Sciatic nerve (tissue), 2 donors: ENCODE data around the gene LYRM4. TPM values are rescaled to one million over a fixed set of nuclear protein-coding genes. Genes with fewer than 3 reads are reported as not detected.

Source experiments
- ATAC-seq: fragments of 200-7000 bp; cut with Tn5 transposase; one replicate; pipeline ENCODE4 v1.9.1; 2020; ENCODE audit warnings: mild to moderate bottlenecking, moderate library complexity
- DNase-seq: peaks from one replicate; pipeline ENCODE4 v3.0.0-alpha.2; 2020; ENCODE audit warnings: low spot score
- intact Hi-C: fragments of 100-400 bp; cut with DNase I; formaldehyde crosslinking; loops from one replicate; pipeline ENCODE4 v1.14.2; 2022
- total RNA-seq: library from RNA; stranded (reverse); fragmentation: NEBNext Ultra II Directional; extraction: Animal tissue kit (Norgen Biotek cat#: 25700); gene quantifications from one replicate; pipeline ENCODE4 v1.2.1, GENCODE V29; 2021
- donor health status: DM: no; HTN: no; CAD: no.
- donor health status: DM: no; HTN: no; CAD: no.

Gene LYRM4
- total RNA-seq, 1 donor from 2014 or later = 21.7 TPM

DNA sequence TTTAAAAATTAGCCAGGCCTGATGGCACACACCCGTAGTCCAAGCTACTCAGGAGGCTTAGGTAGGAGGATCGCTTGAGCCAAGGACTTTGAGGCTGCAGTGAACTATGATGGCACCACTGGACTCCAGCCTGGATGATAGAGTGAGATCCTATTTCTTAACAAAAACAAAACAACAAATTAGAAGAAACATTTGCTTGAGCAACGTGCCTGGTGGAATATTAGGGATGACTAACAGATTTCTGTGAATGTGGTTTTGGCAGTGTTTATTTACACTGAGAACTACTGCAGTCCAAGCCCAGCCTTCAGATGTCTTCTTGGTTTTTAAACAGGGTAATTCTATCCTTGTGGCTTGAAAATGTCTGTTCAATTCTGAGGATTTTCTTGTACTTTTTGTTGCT lies 166.4 kb downstream of the LYRM4 start:
- intact Hi-C loops = no loop called here
- ATAC-seq (peak; percentile 87), DNase-seq (no peak)

DNA sequence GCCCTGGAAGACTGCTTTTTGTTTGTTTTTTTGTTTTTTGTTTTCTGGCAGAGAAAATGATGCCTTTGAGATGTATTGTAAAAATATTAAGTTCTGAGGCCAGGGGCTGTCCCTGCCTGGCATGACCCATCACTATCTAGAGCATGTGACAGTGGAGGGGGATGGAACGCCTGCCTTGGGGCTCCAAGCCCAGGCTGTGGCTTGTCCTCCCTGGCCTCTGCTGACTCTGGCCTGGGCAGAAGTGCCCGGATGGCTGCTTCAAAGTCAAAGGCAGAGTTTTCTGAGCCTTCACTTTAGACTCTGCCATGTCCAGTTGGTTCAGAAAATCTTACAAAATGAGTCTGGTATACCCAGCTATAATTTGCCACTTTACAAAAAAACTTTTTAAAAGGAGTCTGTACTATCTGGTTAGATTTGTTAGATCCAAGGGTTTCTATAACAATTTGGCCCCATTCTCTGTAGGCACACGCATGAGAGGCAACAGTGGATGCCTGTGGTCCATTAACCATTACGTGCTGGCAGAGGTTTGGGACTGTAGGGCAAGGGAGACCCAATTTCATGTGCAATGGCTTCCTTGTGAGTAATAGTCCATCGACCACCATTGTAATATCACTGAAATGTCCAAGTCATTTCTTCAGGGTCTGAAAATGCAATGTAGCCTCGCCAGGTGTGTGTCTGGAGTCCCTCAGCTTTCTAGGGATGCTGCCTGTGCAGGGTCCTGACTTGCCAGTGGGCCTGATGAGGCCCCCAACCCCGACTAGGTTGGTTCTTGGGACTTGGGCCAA lies 167.3 kb downstream of the LYRM4 start:
- ATAC-seq (no peak), DNase-seq (no peak)
- intact Hi-C loops = no loop called here

DNA sequence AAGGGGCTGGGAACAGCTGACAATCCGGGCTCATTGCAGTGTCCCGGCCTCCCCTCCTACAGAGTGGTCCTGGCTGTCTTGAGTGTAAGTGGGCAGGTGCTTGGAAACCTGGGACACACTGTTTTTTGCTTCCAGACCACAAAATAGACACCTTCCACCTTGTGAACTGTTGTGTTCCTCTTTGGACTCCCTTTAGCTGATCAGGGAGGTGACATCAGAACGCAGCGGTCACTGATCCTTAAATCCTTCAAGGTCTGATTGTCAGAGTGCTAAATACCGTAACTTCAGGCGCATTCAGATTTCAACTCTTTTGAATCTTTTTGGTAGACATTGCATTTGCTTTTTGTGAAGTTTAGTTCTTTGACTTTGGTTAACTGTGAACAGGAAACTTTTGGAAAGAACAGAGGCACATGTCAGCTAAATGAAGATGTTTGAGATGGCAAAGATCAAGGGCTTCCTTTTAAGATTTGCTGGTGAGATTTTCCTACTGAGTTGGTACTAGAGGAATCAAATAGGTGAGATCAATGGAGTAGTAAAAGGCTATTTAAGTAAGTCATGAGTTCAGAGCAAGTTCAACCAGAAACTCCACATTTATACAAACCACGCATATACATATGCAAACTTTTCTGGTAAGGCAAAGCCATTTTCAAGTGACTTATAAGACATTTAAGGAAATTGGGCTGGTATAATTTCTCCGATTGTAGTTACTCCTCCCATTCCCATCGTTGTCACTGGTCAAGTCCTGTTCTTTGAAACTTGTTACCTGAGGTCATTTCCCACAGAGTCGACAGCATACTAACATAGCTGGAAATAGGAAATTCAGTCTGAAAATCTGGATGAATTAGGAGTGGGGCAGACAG lies 169.3 kb downstream of the LYRM4 start:
- intact Hi-C loops = no loop called here
- no peak for ATAC-seq

DNA sequence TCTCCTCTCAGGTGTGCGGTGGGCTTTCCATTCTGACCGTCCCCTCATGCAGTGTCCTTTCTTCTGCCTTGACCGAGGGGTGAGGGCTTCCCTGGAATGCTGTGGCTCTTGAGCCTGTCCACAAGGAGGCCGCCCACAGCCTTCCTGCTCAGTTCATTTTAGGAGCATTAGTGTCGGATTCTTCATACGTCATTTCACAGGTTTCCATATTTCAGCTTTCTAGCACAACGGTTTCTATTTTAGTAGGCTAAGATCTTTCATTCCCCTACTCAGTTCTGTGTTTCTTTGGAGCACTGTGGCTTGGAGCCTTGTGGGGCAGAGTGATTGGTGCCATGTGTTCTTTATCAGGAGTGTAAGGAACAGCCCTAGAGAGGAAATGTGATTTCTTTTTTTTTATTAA lies 170.1 kb downstream of the LYRM4 start:
- ATAC-seq = no peak
- DNase-seq = no peak
- intact Hi-C loops = no loop called here

More for the DNA sequence above, 169.3 kb downstream of the LYRM4 start:
- DNase-seq = no peak

DNA sequence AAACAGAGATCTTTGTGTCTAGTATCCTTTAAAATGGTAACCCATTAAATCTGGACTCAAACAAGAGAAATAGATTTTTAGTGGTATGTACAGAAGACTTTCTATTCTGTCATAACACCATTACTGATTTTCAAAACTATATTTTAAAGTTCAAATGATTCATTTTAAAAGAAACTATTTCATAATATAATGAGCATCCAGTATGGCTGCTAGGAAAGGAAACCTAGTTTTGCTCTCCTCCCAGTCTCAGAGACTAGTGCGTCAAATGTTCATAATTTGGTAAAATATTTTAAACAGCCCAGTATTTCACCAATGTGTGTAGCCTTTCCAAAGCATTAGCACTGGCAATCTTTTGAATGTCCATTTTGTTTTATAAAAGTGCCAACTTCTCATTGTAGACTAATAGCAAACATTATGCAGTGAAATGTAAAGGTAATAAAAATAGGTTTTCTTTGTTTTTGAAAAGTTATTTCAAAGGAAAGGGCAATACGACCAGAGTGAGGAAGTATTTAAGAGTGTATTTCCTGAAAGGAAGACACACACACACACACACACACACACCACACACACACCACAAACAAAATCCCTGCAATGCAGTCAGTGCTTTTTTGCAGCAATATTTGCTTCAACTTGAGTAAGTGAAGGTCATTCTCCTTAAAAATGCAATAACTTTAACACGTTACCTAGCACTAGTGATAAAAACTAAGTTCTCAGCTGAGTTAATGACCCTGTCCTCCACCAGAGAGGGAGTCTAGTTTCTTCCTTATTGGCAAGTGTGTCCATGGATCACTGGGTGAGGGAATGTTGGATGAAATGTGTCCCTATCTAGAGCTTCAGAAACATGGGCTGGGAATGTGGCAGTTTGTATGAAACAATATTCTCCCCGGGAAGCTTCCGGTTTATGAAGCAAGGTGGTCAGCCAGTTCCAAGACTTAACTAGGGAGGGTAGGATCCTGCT lies 171.0 kb downstream of the LYRM4 start:
- intact Hi-C loops = no loop called here
- ATAC-seq (no peak), DNase-seq (no peak)

DNA sequence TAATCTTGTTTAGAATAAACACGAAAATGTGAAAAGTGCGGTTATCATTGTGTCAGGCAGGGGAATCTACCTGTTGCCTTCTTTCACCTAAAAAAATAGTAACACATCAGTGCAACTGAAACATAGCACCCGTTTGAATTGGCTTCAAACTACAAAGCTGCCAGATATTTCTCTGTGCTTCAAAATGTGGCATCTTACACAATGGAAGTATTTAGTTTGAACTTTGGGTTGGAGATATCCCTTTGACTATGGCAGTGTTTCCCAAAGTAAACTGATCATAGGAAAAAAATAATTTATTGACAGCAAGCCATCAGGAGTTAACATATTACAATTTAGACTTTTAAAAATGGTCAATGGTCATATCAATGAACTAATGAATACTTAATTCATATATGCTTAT lies 172.0 kb downstream of the LYRM4 start:
- ATAC-seq = no peak
- intact Hi-C loops = no loop called here

DNA sequence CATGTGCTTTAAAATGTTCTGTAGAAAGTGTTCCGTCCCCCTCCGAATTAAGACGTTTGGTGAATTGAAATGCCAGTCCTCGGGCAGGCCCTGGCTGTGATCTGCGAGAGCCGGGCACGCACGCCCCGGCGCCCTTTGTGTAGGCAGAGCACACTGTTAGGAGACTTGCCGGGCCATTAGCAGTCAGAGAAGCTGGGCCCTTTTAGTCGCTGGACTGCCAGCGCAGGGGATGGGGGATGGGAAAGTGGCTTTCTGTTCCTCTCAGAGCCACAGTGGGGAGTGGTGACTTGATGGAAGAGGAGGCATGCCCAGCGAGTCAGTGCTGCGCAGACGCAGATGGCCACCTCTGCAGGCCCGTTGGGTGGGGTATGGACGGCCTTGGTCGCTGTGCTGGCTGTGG lies 173.4 kb downstream of the LYRM4 start:
- DNase-seq = peak; percentile 69
- peak; percentile 33 for ATAC-seq
- intact Hi-C loops = no loop called here

More for the DNA sequence above, 172.0 kb downstream of the LYRM4 start:
- DNase-seq = no peak

DNA sequence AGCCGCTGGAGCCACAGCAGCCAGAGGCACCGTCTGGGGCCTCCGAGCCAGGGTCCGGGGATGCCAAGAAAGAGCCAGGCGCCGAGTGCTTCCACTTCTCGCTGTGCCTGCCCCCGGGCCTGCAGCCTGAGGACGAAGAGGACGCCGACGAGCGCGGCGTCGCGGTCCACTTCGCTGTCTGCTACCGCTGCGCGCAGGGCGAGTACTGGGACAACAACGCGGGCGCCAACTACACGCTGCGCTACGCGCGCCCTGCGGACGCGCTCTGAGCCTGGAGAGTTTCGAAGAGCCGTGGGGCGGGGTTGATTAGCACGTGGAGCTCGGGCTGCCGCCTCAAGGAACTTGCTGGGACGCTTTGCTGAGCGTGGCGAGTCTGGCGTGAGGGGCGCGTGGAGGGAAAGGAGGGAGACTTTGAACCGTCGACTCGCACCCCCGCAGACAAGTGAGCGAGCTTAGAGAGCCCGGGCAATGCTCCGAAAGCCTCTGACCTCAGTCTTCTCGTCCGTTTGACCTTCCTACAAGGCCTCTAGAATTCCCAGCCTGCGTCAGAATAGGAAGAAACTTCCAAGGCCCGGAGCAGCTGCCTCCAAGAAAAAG lies 174.4 kb downstream of the LYRM4 start:
- intact Hi-C loops = no loop called here
- no peak for DNase-seq
- no peak for ATAC-seq

DNA sequence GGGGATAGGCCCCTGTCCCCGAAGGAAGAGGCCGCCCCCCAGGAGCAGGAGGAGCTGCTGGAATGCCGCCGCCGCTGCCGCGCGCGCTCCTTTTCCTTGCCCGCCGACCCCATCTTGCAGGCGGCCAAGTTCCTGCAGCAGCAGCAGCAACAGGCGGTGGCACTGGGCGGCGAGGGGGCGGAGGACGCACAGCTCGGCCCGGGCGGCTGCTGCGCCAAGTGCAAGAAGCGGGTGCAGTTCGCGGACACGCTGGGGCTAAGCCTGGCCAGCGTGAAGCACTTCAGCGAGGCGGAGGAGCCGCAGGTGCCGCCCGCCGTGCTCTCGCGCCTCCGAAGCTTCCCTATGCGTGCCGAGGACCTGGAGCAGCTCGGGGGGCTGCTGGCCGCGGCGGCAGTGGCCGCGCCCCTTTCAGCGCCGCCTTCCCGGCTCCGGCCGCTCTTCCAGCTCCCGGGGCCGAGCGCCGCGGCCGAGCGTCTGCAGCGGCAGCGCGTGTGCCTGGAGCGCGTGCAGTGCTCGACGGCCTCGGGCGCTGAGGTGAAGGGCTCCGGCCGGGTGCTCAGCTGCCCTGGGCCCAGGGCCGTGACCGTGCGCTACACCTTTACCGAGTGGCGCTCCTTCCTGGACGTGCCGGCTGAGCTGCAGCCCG lies 175.0 kb downstream of the LYRM4 start:
- DNase-seq = peak; percentile 68
- intact Hi-C loops = no loop called here

DNA sequence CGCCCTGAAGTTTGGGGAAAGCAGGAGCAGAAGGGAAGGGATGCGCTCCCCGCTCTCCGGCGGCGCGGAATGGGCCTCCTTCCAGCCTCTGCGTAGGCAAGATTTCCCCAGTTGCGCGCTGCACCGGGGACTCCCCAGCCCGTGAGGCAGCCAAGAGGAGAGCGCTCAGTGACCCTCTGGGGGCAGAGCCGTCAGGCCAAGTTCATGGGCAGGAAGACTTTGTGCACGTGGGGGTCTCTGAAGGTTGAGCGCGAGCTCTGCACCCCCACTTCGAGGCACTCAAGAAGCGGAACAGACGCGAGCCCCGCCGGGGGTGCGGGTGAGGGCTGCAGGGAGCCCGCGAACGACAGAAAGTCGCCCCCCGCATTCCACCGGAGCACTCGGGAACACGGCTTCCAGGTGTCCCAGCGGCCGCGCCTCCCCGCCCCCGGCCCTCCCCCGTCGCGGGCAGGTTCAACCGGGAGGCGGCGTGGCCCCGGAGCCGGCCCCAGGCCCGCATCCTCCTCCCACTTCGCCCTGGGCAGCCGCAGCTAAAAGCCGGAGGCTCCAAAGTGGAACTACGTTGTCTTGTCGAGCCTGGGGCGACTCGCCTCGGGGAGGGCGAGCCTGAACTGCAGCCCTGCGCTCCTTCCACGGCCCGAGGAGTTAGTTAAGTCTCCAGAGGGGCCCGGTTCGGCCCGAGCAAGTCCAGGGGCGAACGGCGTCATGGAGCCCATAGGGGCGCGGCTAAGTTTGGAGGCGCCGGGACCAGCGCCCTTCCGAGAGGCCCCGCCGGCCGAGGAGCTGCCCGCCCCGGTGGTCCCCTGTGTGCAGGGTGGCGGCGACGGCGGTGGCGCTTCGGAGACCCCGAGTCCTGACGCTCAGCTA lies 175.7 kb downstream of the LYRM4 start, which contains the start of gene PPP1R3G:
Gene PPP1R3G (plus strand): TSS at position 561 of the 867 bp plus-strand sequence. CDS start 145 bp downstream, at position 706.
- DNase-seq = peak; percentile 78
- intact Hi-C loops = no loop called here
- peak; percentile 73 for ATAC-seq

More for the DNA sequence above, 175.0 kb downstream of the LYRM4 start:
- ATAC-seq = no peak

DNA sequence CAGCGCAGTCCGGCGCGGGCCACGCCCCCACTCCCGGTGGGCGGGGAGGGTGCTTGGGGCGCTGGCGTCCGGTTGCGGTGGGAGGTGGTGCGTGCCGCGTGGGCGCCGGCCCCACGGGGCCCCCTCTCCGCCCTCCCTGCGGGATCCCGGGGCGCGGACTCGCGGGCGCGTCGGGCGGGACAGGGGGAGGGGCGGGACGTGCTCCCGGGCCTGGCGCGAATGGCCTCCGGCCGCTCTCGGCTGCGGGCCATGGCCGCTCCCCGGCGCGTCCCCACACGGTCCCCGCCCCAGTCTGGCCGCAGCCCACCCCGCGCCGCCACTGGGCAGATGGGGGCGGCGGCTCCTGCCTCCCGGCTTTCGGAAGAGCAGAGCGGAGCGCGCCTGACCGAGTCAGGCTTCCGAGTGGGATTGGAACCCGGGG lies 176.4 kb downstream of the LYRM4 start:
- ATAC-seq (peak; percentile 86), DNase-seq (peak; percentile 69)
- intact Hi-C loops = no loop called here

DNA sequence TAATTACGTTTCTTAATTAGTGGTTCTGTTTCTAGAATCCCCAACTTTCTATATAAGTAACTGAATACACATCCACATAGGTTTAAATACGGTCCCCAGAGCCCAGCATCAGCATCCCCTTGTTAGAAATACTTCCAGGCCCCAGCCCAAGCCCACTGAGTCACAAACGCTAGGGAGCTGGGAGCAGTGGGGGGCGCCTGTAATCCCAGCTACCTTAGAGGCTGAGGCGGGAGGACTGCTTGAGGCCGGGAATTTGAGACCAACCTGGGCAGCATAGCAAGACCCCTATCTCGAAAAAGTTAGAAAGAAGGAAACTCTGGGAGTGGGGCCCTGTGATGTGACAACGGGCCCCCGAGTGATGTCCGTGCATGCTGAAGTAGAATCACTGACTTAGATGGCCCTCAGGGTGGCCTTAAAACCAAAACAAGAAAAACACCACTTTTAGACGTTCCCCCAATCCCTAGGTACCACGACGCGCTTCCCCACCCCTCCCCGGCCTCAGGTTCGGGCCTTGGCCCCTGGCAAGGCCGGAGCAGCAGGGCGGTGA lies 176.9 kb downstream of the LYRM4 start:
- intact Hi-C loops = no loop called here
- no peak for ATAC-seq
- no peak for DNase-seq

DNA sequence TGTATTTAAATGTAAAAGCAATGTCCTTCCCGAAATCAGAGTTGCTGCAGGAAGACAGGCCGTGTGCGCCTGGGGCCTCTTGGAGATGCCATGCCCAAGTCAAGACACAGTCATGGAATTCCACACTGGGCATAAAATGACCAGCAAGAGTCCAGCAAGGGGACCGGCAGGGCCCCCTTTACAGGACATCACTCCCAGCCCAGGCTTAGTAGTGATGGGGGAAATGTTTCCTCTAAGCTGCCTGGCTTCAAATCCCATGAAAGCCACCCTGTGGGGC lies 177.5 kb downstream of the LYRM4 start:
- DNase-seq (no peak), ATAC-seq (no peak)
- intact Hi-C loops = no loop called here

DNA sequence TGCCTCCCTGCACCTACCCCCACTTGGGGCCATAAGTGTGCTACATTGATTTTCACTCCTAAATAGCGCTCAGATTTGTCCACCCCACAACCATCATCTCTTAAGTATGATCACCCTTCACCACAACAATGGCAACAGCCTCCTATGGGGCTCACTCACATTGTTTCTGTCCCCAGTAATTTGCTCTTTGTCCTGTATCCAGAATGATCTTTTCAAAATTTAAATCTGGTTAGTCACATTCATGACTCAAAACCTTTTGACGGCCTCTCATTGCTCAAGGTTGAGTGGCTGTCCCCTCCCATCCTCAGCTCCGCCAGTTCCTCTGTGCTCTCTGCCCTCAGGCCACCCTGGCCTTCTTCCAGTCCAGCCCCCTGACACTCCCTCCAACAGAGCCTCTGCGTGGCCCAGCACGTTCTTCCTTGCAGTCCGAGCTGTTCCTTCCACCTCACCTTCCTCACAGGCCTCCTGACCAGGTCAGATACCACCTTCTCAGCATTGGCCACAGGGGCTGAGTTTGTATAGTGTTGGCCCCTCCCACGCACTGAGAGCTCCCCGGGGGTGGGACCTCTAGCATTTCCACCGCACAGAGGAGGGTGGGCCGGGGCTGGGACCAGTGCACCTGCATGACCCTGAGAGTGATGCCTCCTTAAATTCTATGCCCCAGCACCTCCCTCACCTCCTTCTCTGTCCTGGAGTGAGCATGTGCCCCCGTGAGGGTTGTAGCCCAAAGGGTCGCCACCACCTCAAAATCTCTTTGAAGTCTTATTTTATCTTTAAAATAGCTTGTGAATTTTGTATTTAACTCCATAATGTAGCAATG lies 178.1 kb downstream of the LYRM4 start:
- no peak for ATAC-seq
- intact Hi-C loops = no loop called here
- no peak for DNase-seq

DNA sequence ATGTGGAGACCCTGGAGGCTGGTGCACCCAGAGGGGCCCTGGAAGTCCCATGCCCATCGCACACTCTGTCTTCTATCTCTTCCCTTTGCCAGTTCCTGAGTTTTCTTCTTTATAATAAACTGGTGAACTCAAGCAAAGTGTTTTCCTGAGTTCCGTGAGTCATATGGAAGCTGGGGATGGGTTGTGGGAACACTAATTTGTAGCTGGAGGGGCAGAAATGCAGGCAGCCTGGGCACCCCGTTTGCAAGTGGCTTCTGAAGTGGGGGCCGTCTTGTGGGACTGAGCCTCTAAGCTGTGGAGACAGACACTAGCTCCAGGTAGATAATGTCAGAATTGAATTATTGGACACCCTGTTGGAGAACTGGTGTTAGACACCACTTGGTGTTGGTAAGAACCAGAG lies 178.8 kb downstream of the LYRM4 start:
- intact Hi-C loops = no loop called here
- no peak for ATAC-seq
- DNase-seq = no peak

DNA sequence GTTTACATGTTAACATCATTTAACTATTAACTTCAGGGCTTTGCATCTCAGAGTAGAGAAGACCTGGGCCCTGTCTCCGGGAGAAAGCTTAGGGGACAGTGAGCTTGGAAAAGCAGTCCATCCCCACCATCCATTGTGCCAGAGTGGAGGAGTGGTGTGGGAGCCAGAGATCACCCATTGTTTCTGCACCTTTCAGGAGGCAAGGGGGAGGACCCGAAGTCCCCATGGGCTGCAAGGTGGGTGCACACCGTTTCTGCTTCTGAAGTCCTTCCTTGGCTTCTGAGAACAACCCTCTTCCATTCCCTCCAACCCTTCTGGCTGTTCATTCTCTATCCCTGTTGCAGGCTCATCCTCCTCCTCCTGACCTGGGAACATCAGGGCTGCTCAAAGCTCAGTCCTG lies 179.6 kb downstream of the LYRM4 start:
- DNase-seq = no peak
- ATAC-seq = no peak
- intact Hi-C loops = no loop called here
